PC-3 (cell line): ENCODE data around the gene DUS1L. TPM values are rescaled to one million over a fixed set of nuclear protein-coding genes. Genes with fewer than 3 reads are reported as not detected.

Source experiments
- ATAC-seq: fragments of 200-7000 bp; cut with Tn5 transposase; 2 replicates; pipeline ENCODE4 v1.9.1; 2020; ENCODE audit warnings: mild to moderate bottlenecking, moderate library complexity
- BruUV-seq: library from RNA; stranded (reverse); fragments of 400-500 nt; replicated peaks from 2 replicates; lab custom pipeline; 2021; lab: Mats Ljungman, UMichigan
- CTCF ChIA-PET: fragments of 300-600 bp; sonication (Branson Sonifier 250); formaldehyde crosslinking; loops from one replicate; lab custom pipeline; 2022; ENCODE audit warnings: antibody characterized with exemption; lab: Charles Lee
- POLR2A ChIA-PET: fragments of 300-600 bp; sonication (Branson Sonifier 250); formaldehyde crosslinking; loops from one replicate; lab custom pipeline; 2022; ENCODE audit warnings: antibody characterized with exemption; ENCODE audit not compliant: unreplicated experiment; lab: Charles Lee
- DNase-seq: peaks from one replicate; pipeline ENCODE4 v3.0.0-alpha.2; 2015
- H2AFZ ChIP-seq: fragments of 300-600 bp; sonication (generic); 2 replicates; pipeline ENCODE4 v1.6.0; 2016; ENCODE audit warnings: antibody characterized with exemption, low read length
- H3F3A ChIP-seq: fragments of 300-600 bp; sonication (generic); one replicate; pipeline ENCODE4 v1.6.0; 2017; ENCODE audit warnings: antibody characterized with exemption, low read length, control low read depth, mild to moderate bottlenecking; ENCODE audit not compliant: unreplicated experiment
- H3K27ac ChIP-seq: fragments of 300-600 bp; sonication (generic); 2 replicates; pipeline ENCODE4 v1.5.1; 2016; ENCODE audit warnings: mild to moderate bottlenecking, low read length
- H3K27me3 ChIP-seq: fragments of 300-600 bp; sonication (generic); 2 replicates; pipeline ENCODE4 v1.6.1; 2016; ENCODE audit warnings: low read length, mixed read lengths
- H3K36me3 ChIP-seq: fragments of 300-600 bp; sonication (generic); 2 replicates; pipeline ENCODE4 v1.6.1; 2016; ENCODE audit warnings: low read depth, mixed run types, low read length, mixed read lengths
- H3K4me1 ChIP-seq: fragments of 300-600 bp; sonication (generic); 2 replicates; pipeline ENCODE4 v1.5.1; 2016; ENCODE audit warnings: low read length; ENCODE audit not compliant: insufficient read depth
- H3K4me2 ChIP-seq: fragments of 300-600 bp; sonication (generic); 2 replicates; pipeline ENCODE4 v1.6.0; 2016; ENCODE audit warnings: low read length
- H3K4me3 ChIP-seq: fragments of 300-600 bp; sonication (generic); 2 replicates; pipeline ENCODE4 v1.5.1; 2016; ENCODE audit warnings: mild to moderate bottlenecking, low read length, mixed read lengths
- H3K79me2 ChIP-seq: fragments of 300-600 bp; sonication (generic); 2 replicates; pipeline ENCODE4 v1.6.1; 2017; ENCODE audit warnings: low read length, mixed read lengths
- H3K9ac ChIP-seq: fragments of 300-600 bp; sonication (generic); 2 replicates; pipeline ENCODE4 v1.6.0; 2016; ENCODE audit warnings: mild to moderate bottlenecking, low read length
- H3K9me2 ChIP-seq: fragments of 300-600 bp; sonication (generic); replicated peaks from 2 replicates; pipeline ENCODE4 v1.6.1; 2016; ENCODE audit warnings: mixed run types, low read length, mixed read lengths
- H3K9me3 ChIP-seq: fragments of 300-600 bp; sonication (generic); 2 replicates; pipeline ENCODE4 v1.6.1; 2016; ENCODE audit warnings: low read length, mixed read lengths
- H4K20me1 ChIP-seq: fragments of 300-600 bp; sonication (generic); 2 replicates; pipeline ENCODE4 v1.6.1; 2016; ENCODE audit warnings: low read length, mixed read lengths
- CTCF ChIP-seq: fragments of 300-600 bp; sonication (generic); conservative IDR thresholded peaks from 2 replicates; pipeline ENCODE4 v1.5.1; 2017; ENCODE audit warnings: antibody characterized with exemption, low read depth, mild to moderate bottlenecking, low read length
- EZH2 ChIP-seq: fragments of 300-600 bp; sonication (generic); IDR thresholded peaks from one replicate; pipeline ENCODE4 v1.6.1; 2017; ENCODE audit warnings: antibody characterized with exemption, mild to moderate bottlenecking, low read length; ENCODE audit not compliant: unreplicated experiment
- EZH2phosphoT487 ChIP-seq: fragments of 300-600 bp; sonication (generic); IDR thresholded peaks from 2 replicates; pipeline ENCODE4 v1.6.1; 2018; ENCODE audit warnings: mild to moderate bottlenecking, antibody characterized with exemption, low read length, borderline replicate concordance
- intact Hi-C: fragments of 100-400 bp; cut with micrococcal nuclease; formaldehyde crosslinking; loops from 2 replicates; pipeline ENCODE4 v1.9.0; 2023
- total RNA-seq: library from RNA; depleted of rRNA; stranded (reverse); fragments of >200 nt; gene quantifications from 2 replicates; pipeline ENCODE4 v1.2.3, GENCODE V29; 2014

The DUS1L gene
- total RNA-seq, 1 experiment from 2014 or later = 205 TPM

- no peak overlapping the region for H3K4me2 ChIP-seq
- H3K36me3 ChIP-seq = no peaks in the 10 kb centered on the region
- no peak for TF ChIP-seq EZH2
- TF ChIP-seq EZH2phosphoT487 = no peak
- TF ChIP-seq CTCF = no peak
- H3K9me2 ChIP-seq = no peaks in the 10 kb centered on the region
- ChIA-PET POLR2A (interaction anchor here (0.6 kb wide), 1 partner anchor 608 kb away, joined by 7 read pairs; the partner anchor contains the start of gene FN3KRP), CTCF (no interaction called here)
- H3K4me1 ChIP-seq = peaks cover 29% of the 10 kb centered on the region
- no peak for DNase-seq
- no peak for ATAC-seq
- no TSS peak for BruUV-seq
- no peak overlapping the region for H3K4me3 ChIP-seq
- H3K9ac ChIP-seq = no peak overlapping the region
- no peaks in the 10 kb centered on the region for H3K9me3 ChIP-seq
- H3K79me2 ChIP-seq = no peaks in the 10 kb centered on the region
- no peak overlapping the region for H2AFZ ChIP-seq
- H3F3A ChIP-seq = peaks cover 4% of the 10 kb centered on the region
- H3K27me3 ChIP-seq = no peaks in the 10 kb centered on the region
- H4K20me1 ChIP-seq = no peaks in the 10 kb centered on the region
- H3K27ac ChIP-seq = no peak overlapping the region
- intact Hi-C loops = no loop called here
Measured at GRCh38 chr17:82108961-82109475, 43.4 kb upstream of the DUS1L start.

GRCh38 chr17:82108496-82108945, 42.9 kb upstream of the DUS1L start:
- H2AFZ ChIP-seq = no peak overlapping the region
- H3K79me2 ChIP-seq = no peaks in the 10 kb centered on the region
- BruUV-seq = no TSS peak
- no peaks in the 10 kb centered on the region for H4K20me1 ChIP-seq
- H3K27me3 ChIP-seq = no peaks in the 10 kb centered on the region
- no peak overlapping the region for H3K4me3 ChIP-seq
- H3K9ac ChIP-seq = no peak overlapping the region
- TF ChIP-seq EZH2phosphoT487 (no peak), CTCF (no peak)
- H3K4me2 ChIP-seq = no peak overlapping the region
- ChIA-PET POLR2A (interaction anchor here (0.6 kb wide), 1 partner anchor 608 kb away, joined by 7 read pairs; the partner anchor contains the start of gene FN3KRP), CTCF (no interaction called here)
- H3K9me2 ChIP-seq = no peaks in the 10 kb centered on the region
- H3K27ac ChIP-seq = no peak overlapping the region
- intact Hi-C loops = no loop called here
- peaks cover 33% of the 10 kb centered on the region for H3K4me1 ChIP-seq
- H3K9me3 ChIP-seq = no peaks in the 10 kb centered on the region
- H3F3A ChIP-seq = peaks cover 4% of the 10 kb centered on the region
- no peaks in the 10 kb centered on the region for H3K36me3 ChIP-seq
- no peak for DNase-seq
- ATAC-seq = no peak

DNA sequence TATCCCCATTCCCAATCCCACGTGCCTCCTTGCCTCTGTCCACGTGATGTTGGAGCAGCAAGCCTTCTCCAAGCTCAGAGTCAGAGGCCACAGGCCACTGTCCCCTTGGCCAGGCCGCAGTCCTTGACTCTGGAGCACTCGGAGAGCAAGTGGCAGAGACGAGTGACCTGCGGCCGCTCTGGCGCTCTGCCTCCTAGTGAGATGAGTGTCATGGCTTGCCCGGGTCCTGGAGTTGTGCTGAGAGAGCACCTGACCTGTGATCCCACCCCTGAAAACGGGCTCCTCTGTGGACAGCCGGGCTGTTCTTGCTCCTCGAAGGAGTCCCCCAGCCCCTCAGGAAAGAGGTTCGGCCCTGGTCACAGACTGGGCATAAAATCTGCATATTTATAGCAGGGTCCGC, 42.4 kb upstream of the DUS1L start:
- DNase-seq (no peak), ATAC-seq (no peak)
- Histone ChIP-seq H4K20me1 (no peaks in the 10 kb centered on the region), H3K4me1 (peaks cover 33% of the 10 kb centered on the region), H3K9me2 (no peaks in the 10 kb centered on the region), H2AFZ (no peak overlapping the region), H3K9ac (no peak overlapping the region), H3K4me2 (no peak overlapping the region), H3K27me3 (no peaks in the 10 kb centered on the region), H3K27ac (no peak overlapping the region), H3K79me2 (no peaks in the 10 kb centered on the region), H3F3A (peaks cover 4% of the 10 kb centered on the region), H3K4me3 (no peak overlapping the region), H3K9me3 (no peaks in the 10 kb centered on the region), H3K36me3 (no peaks in the 10 kb centered on the region)
- BruUV-seq = no TSS peak
- TF ChIP-seq EZH2 (no peak), EZH2phosphoT487 (no peak), CTCF (no peak)
- intact Hi-C loops = no loop called here
- ChIA-PET CTCF (interaction anchor here (0.5 kb wide), 1 partner anchor 241 kb away, joined by 3 read pairs; no protein-coding TSS in a partner anchor), POLR2A (no interaction called here)
